WTC11 (cell line): ENCODE results near the gene METRNL.

Experiments
- ATF2 ChIP-seq: sonication (generic); formaldehyde crosslinking; IDR thresholded peaks from 2 replicates; pipeline ENCODE4 v1.8.1; 2022; ENCODE audit warnings: low read depth, missing genetic modification reagents, borderline replicate concordance
- CREB1 ChIP-seq: sonication (generic); formaldehyde crosslinking; IDR thresholded peaks from 2 replicates; pipeline ENCODE4 v1.8.0; 2023; ENCODE audit warnings: mild to moderate bottlenecking, missing genetic modification reagents
- ELF4 ChIP-seq: sonication (generic); formaldehyde crosslinking; IDR thresholded peaks from 2 replicates; pipeline ENCODE4 v1.8.1; 2022; ENCODE audit warnings: low read depth, mild to moderate bottlenecking, moderate library complexity, missing genetic modification reagents
- SP1 ChIP-seq: sonication (generic); formaldehyde crosslinking; conservative IDR thresholded peaks from 2 replicates; pipeline ENCODE4 v1.8.1; 2022; ENCODE audit warnings: missing genetic modification reagents
- TEAD4 ChIP-seq: sonication (generic); formaldehyde crosslinking; IDR thresholded peaks from 2 replicates; pipeline ENCODE4 v1.8.0; 2022; ENCODE audit warnings: mild to moderate bottlenecking, missing genetic modification reagents
- USF1 ChIP-seq: sonication (generic); formaldehyde crosslinking; IDR thresholded peaks from 2 replicates; pipeline ENCODE4 v1.8.0; 2022; ENCODE audit warnings: mild to moderate bottlenecking, missing genetic modification reagents
- ZBTB21 ChIP-seq: sonication (generic); formaldehyde crosslinking; IDR thresholded peaks from 2 replicates; pipeline ENCODE4 v1.8.1; 2023; ENCODE audit warnings: mild to moderate bottlenecking, missing genetic modification reagents, borderline replicate concordance
- ZNF121 ChIP-seq: sonication (generic); formaldehyde crosslinking; IDR thresholded peaks from 2 replicates; pipeline ENCODE4 v1.8.0; 2023; ENCODE audit warnings: missing genetic modification reagents
- ZNF232 ChIP-seq: sonication (generic); formaldehyde crosslinking; IDR thresholded peaks from 2 replicates; pipeline ENCODE4 v1.8.0; 2022; ENCODE audit warnings: mild to moderate bottlenecking, missing genetic modification reagents
- TF ChIP-seq, protein P1 (sequence below): fragments of 200-600 bp; IDR thresholded peaks from 2 replicates; pipeline ENCODE4 v1.8.0; 2022; ENCODE audit warnings: antibody characterized with exemption
- TF ChIP-seq, protein P2 (sequence below): fragments of 250-450 bp; sonication (Bioruptor Pico); IDR thresholded peaks from 2 replicates; pipeline ENCODE4 v2.1.2; 2022; ENCODE audit warnings: mild to moderate bottlenecking, moderate library complexity

GRCh38 chr17:83092186-83092585 is 12.8 kb downstream of the METRNL start:
- TF ChIP-seq ZNF121 (CRISPR knock-in tag) (no peak), SP1 (CRISPR knock-in tag) (no peak), USF1 (no peak), ZNF232 (CRISPR knock-in tag) (no peak), TEAD4 (no peak), ATF2 (CRISPR knock-in tag) (no peak), ELF4 (CRISPR knock-in tag) (no peak), ZBTB21 (CRISPR knock-in tag) (no peak), CREB1 (CRISPR knock-in tag) (no peak)
- TF ChIP-seq, protein P1, sequence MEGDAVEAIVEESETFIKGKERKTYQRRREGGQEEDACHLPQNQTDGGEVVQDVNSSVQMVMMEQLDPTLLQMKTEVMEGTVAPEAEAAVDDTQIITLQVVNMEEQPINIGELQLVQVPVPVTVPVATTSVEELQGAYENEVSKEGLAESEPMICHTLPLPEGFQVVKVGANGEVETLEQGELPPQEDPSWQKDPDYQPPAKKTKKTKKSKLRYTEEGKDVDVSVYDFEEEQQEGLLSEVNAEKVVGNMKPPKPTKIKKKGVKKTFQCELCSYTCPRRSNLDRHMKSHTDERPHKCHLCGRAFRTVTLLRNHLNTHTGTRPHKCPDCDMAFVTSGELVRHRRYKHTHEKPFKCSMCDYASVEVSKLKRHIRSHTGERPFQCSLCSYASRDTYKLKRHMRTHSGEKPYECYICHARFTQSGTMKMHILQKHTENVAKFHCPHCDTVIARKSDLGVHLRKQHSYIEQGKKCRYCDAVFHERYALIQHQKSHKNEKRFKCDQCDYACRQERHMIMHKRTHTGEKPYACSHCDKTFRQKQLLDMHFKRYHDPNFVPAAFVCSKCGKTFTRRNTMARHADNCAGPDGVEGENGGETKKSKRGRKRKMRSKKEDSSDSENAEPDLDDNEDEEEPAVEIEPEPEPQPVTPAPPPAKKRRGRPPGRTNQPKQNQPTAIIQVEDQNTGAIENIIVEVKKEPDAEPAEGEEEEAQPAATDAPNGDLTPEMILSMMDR = no peak
- TF ChIP-seq, protein P2, sequence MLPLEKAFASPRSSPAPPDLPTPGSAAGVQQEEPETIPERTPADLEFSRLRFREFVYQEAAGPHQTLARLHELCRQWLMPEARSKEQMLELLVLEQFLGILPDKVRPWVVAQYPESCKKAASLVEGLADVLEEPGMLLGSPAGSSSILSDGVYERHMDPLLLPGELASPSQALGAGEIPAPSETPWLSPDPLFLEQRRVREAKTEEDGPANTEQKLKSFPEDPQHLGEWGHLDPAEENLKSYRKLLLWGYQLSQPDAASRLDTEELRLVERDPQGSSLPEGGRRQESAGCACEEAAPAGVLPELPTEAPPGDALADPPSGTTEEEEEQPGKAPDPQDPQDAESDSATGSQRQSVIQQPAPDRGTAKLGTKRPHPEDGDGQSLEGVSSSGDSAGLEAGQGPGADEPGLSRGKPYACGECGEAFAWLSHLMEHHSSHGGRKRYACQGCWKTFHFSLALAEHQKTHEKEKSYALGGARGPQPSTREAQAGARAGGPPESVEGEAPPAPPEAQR (CRISPR knock-in tag) = no peak
